Measurements from ENCODE around the gene CNIH2. TPM values are rescaled to one million over a fixed set of nuclear protein-coding genes. Genes with fewer than 3 reads are reported as not detected.
"Not testable (repeated sequence)": the region's sequence is repeated elsewhere in the genome, so short reads cannot be mapped to it uniquely, and the experiment has no call there.

CNIH2 gene
- total RNA-seq, 2 experiments from 2014 or later, result 1.9 to 2.2 TPM

DNA sequence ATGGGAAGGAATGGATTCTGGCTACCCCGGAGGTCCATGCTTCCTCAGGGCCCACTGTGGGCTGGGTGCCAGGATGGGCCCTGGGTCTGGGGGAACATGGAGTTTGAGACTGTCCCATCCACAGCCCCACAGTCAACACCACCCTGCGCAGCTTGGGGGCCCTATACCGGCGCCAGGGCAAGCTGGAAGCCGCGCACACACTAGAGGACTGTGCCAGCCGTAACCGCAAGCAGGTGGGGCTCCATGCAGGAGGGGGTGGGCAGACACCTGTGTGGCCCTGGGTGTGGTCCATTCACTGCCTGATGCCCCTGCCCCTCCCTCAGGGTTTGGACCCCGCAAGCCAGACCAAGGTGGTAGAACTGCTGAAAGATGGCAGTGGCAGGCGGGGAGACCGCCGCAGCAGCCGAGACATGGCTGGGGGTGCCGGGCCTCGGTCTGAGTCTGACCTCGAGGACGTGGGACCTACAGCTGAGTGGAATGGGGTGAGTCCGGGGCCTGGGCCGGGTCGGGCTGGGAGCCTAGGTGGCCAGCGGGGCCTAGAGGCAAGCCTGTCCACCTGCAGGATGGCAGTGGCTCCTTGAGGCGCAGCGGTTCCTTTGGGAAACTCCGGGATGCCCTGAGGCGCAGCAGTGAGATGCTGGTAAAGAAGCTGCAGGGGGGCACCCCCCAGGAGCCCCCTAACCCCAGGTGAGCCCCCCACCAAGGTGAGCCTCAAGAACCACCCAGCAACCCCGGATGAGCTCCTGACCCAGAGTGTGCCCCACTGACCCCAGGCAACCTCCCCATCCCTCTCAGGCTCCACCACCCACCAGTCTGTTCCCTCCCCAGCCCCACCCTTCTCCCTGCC, 12.2 kb upstream of the CNIH2 start:
- Mint-ChIP-seq H3K36me3 (peaks cover 5% of the 10 kb centered on the region), H3K4me1 (peaks cover 24% of the 10 kb centered on the region), H3K27ac (no peak overlapping the region), H3K27me3 (no peaks in the 10 kb centered on the region), H3K4me3 (no peak overlapping the region), H3K9me3 (no peaks in the 10 kb centered on the region)
- no peak for DNase-seq

DNA sequence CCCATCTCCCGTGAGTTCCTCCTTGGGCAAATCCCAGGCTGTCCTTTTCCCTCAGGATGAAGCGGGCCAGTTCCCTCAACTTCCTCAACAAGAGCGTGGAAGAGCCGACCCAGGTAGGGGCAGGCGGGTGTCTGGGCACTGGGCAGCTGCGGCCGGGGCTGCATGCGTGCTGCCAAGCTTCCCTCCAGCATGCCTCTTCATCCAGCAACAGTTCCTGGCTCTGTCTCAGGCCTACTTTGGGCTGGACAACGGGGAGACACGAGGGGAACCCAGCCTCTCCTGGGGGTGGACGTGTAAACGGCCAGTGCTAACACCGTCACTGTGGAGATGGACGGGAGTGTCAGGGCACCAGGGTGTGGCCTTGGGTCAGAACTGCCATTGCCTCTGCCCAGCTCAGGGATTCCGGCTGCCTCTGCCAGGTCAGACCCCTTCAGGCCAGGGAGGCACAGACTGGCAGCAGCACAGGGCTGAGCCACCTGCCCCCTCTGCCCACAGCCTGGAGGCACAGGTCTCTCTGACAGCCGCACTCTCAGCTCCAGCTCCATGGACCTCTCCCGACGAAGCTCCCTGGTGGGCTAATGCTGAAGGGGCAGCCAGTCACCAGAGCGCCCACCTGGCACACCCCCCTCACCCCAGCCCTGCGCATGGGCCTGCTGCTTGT, 11.5 kb upstream of the CNIH2 start:
- H3K9me3 Mint-ChIP-seq, result no peaks in the 10 kb centered on the region
- H3K36me3 Mint-ChIP-seq, result peaks cover 7% of the 10 kb centered on the region
- H3K27me3 Mint-ChIP-seq, result no peaks in the 10 kb centered on the region
- H3K27ac Mint-ChIP-seq, result peak overlapping the region; percentile 85
- no peak overlapping the region for H3K4me3 Mint-ChIP-seq
- DNase-seq, result no peak
- H3K4me1 Mint-ChIP-seq, result peaks cover 26% of the 10 kb centered on the region

DNA sequence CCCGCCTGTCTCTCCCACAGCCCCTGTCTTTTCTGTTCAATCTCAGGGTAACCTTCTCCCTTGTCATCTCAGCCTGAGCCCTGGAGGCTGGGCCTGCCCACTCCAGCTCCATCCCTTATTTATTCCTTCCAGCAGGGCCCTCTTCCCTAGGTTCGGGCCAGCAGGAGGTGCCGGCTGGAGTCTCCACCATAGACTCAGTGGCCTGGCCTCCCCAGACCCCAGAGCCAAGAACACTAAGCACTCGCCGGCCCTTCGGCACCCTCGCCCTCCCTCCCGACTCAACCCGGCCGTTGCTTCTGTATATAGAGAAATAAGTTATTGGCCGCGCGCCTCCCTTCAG, 11.0 kb upstream of the CNIH2 start:
- H3K4me1 Mint-ChIP-seq, result peaks cover 28% of the 10 kb centered on the region
- H3K27me3 Mint-ChIP-seq, result no peaks in the 10 kb centered on the region
- no peak for DNase-seq
- H3K36me3 Mint-ChIP-seq, result peaks cover 6% of the 10 kb centered on the region
- no peaks in the 10 kb centered on the region for H3K9me3 Mint-ChIP-seq
- peak overlapping the region; percentile 85 for H3K27ac Mint-ChIP-seq
- H3K4me3 Mint-ChIP-seq, result peak overlapping the region; percentile 86

DNA sequence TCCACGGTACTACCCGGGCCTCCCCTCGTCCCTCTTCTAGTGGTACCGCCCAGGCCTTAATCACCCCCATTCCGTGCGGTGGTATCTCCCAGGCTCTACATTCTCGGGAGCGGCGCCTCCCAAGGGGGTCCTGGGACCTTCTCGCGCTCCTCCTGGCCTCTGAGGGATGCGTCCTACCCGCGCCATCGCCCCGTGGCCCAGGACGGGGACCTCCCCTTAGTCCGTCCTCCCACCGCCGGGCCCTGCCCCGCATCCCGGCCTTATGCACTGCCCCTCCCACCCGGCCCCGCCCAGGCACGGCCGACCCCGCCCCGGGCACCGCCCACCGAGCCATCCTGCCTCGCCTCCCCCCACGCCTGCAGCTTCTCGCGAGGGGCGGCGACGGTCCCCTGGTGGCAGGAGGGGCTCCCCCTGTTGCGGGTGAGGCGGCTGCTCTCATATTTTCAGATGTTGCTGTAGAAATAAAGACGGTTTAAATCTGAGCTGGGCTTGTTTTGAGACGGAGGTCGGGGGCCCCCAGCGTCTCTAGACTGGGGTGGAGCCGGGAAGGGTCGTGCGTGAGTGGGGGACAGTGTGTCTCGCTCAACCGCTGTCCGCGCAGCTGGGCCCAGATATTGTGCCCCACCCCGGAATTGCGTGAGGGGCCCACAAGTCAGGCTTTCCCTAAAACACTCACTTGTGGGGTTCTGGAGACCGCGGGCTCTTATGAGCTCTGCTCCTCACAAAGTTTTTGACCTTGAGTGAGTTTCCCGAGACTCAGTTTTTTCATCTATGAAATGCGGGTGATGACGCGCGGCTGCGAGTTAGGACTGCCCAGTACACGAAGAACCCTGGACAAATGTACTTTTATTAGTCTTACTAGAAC, 10.4 kb upstream of the CNIH2 start:
- Mint-ChIP-seq H3K36me3 (peaks cover 6% of the 10 kb centered on the region), H3K4me3 (peak overlapping the region; percentile 86), H3K27me3 (no peaks in the 10 kb centered on the region), H3K4me1 (peaks cover 28% of the 10 kb centered on the region), H3K9me3 (no peaks in the 10 kb centered on the region), H3K27ac (peak overlapping the region; percentile 96)
- DNase-seq, result peak; percentile 90

DNA sequence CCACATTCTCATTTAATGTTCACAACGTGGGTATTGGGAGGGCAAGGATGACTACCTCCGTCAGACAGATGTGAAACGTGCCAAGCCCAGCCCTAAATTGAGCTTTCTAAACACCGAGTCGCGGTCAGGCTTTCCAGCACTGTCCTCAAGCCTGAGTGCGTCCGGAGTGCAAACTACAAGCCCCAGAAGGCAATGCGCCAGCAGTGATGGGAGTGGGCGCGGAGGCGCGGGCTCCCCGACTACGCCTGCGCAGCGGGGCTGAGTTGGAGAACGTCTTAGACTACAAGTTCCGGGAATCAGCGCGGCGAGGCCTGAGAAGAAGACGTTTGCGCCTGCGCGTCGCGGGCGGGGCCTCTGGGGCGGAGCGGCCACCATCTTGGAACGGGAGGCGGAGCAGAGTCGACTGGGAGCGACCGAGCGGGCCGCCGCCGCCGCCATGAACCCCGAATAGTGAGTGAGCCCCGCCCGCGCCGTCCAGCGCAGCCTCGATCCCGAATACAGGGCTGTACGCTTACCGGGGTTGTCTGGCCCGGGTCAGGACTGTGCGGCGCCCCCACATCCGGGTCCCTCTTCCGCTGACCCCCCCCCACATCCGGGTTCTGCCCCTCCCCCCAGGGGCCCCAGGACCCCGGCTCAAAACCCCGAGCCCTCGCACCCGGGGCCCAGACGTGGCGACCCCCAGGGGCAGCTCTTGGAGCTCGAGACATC, 9.6 kb upstream of the CNIH2 start, which contains the start of gene RAB1B:
Gene RAB1B (plus strand): TSS at position 396 of the 708 bp plus-strand sequence. CDS start 41 bp downstream, at position 437.
- H3K27ac Mint-ChIP-seq, result peak within 1 kb of the TSS; percentile 96
- H3K36me3 Mint-ChIP-seq, result peaks cover 7% of the 10 kb centered on the region
- H3K9me3 Mint-ChIP-seq, result no peaks in the 10 kb centered on the region
- H3K4me1 Mint-ChIP-seq, result peaks cover 28% of the 10 kb centered on the region
- H3K27me3 Mint-ChIP-seq, result no peaks in the 10 kb centered on the region
- peak; percentile 100 for DNase-seq
- H3K4me3 Mint-ChIP-seq, result peak within 1 kb of the TSS; percentile 86

DNA sequence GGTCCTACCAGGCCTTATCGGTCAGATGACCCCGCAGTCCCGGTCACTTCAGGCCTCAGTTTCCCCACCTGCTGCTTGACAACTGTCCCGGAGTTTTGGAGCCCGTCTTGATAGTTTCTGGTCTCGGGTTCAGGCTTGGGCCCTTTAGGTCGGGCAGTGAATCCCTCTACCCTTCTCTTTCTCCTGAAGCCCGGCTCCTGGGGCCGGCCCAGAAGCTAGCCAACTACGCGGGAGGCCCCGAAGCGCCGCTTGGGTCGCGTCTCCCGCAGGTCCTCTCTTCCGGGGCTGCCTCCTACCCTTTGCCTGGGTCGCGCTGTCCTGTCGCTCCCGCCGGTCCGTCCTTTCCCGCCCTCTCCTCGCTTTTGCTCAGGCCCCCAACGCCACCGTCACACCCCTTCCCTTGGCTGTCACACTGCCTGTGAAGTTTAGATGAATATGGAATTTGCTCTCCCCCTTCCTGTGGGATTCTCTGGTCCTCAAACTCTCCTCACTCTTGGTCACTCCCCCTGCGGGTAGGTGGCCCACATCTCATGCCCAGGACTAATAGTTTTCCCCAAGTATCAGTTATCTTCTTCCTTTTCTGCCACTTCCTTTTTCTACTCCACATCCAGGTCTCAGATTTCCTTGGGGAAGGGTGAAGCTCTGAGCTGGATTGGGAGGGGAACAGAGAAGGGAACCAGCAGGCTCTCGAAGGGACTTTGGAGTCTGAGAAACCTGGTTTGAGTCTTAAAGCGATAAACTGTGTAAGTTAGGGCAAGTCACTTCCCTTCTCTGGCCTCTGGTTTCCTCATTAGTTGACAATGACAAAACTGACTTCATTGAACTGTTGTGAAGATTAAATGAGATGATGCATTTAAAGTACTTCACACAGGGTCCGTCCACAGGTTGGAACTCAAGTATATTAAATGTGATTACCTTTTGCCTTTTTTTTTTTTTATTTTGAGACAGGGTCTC, 8.7 kb upstream of the CNIH2 start:
- DNase-seq, result no peak
- H3K27me3 Mint-ChIP-seq, result no peaks in the 10 kb centered on the region
- H3K36me3 Mint-ChIP-seq, result peaks cover 8% of the 10 kb centered on the region
- H3K4me1 Mint-ChIP-seq, result peaks cover 28% of the 10 kb centered on the region
- peak overlapping the region; percentile 96 for H3K27ac Mint-ChIP-seq
- H3K9me3 Mint-ChIP-seq, result no peaks in the 10 kb centered on the region
- peak overlapping the region; percentile 86 for H3K4me3 Mint-ChIP-seq

DNA sequence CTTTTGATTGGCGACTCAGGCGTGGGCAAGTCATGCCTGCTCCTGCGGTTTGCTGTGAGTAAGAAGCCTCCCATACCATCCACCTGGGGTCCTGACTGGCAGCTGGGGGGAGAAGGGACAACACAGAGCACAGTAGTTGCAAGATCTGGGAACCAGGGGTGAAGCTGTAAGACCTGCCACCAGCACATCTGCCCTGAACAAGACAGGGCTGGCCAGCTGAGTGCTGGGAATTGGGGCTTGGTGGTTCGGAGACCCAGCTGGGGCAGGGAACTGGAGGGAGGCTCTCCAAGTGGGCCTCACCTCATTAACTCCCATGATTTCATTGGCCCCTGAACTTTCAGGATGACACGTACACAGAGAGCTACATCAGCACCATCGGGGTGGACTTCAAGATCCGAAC, 6.2 kb upstream of the CNIH2 start:
- H3K4me3 Mint-ChIP-seq, result no peak overlapping the region
- peaks cover 28% of the 10 kb centered on the region for H3K4me1 Mint-ChIP-seq
- H3K27me3 Mint-ChIP-seq, result no peaks in the 10 kb centered on the region
- DNase-seq, result no peak
- peak overlapping the region; percentile 58 for H3K27ac Mint-ChIP-seq
- H3K36me3 Mint-ChIP-seq, result peaks cover 13% of the 10 kb centered on the region
- H3K9me3 Mint-ChIP-seq, result no peaks in the 10 kb centered on the region

DNA sequence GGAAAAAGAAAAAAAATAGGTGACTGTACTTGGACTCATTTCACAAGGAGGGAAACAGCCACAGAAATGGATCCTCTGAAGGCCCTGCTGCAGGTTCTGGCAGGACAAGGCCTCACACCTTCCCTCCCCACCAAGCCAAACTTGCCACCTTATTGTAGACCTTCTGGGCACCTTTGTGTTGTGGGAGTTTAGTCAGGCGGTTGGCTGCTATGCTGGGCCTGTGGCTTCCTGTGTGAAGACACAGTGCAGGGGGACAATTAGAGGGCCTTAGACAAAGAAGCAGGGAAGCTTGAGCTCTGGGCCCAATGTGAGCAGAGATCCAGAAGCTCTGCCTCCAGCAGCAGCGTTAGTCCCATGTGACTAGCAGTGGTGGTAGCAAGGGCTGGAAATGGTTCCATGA, 5.4 kb upstream of the CNIH2 start:
- H3K4me3 Mint-ChIP-seq, result no peak overlapping the region
- H3K9me3 Mint-ChIP-seq, result no peaks in the 10 kb centered on the region
- no peak for DNase-seq
- H3K27me3 Mint-ChIP-seq, result no peaks in the 10 kb centered on the region
- peaks cover 13% of the 10 kb centered on the region for H3K36me3 Mint-ChIP-seq
- H3K4me1 Mint-ChIP-seq, result peaks cover 28% of the 10 kb centered on the region
- no peak overlapping the region for H3K27ac Mint-ChIP-seq

DNA sequence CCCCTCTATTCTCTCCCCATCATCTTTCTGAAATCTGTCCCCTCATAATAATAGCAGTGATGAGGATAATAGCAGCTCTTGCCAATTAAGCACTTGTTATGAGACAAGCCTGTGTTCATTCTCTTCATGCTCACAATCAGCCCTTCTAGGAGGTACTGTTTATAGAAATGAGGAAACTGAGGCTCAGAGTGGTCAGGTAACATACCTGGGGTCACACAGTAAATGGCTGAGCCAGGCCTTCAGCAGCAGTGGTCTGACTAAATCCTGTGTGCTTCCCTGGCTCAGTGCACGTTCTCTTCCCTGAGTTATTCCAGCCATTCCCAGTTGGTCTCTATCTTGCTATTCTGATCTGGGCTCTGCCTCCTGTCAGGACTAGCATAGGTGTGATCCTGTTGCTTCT, 3.8 kb upstream of the CNIH2 start:
- peaks cover 26% of the 10 kb centered on the region for H3K4me1 Mint-ChIP-seq

DNA sequence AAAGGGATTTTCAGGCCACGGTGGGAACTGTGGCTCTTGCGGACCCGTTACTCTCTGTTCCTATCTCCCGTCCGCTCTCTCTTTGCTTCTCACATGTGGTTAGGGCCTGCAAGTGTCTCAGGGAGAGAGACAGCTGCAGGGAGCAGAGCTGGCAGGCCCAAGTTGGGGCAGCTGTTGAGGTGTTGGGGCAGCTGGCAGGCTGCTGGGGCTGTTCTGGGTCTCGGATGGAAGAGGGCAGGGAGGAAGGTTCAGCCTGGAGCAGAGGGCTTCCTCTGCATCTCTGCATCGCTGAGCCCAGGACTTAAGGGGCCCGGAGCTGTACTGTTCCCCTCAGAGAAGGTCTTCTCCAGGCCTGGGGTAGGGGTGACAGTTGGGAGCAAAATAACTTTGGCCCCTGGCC, 2.6 kb upstream of the CNIH2 start:
- Mint-ChIP-seq H3K4me1 (peaks cover 22% of the 10 kb centered on the region), H3K36me3 (peaks cover 13% of the 10 kb centered on the region), H3K4me3 (no peak overlapping the region), H3K9me3 (no peaks in the 10 kb centered on the region), H3K27ac (no peak overlapping the region), H3K27me3 (peaks cover 10% of the 10 kb centered on the region)
- no peak for DNase-seq

More for the DNA sequence above, 3.8 kb upstream of the CNIH2 start:
- Mint-ChIP-seq H3K36me3 (peaks cover 13% of the 10 kb centered on the region), H3K4me3 (no peak overlapping the region), H3K27me3 (peaks cover 6% of the 10 kb centered on the region), H3K27ac (no peak overlapping the region), H3K9me3 (no peaks in the 10 kb centered on the region)
- no peak for DNase-seq

DNA sequence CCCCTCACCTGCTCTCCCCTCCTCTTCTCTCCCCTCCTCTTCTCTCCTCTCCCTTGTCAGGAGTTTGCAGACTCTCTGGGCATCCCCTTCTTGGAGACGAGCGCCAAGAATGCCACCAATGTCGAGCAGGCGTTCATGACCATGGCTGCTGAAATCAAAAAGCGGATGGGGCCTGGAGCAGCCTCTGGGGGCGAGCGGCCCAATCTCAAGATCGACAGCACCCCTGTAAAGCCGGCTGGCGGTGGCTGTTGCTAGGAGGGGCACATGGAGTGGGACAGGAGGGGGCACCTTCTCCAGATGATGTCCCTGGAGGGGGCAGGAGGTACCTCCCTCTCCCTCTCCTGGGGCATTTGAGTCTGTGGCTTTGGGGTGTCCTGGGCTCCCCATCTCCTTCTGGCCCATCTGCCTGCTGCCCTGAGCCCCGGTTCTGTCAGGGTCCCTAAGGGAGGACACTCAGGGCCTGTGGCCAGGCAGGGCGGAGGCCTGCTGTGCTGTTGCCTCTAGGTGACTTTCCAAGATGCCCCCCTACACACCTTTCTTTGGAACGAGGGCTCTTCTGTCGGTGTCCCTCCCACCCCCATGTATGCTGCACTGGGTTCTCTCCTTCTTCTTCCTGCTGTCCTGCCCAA, 1.9 kb upstream of the CNIH2 start:
- H3K27ac Mint-ChIP-seq, result no peak overlapping the region
- H3K27me3 Mint-ChIP-seq, result peaks cover 10% of the 10 kb centered on the region
- no peak for DNase-seq
- H3K9me3 Mint-ChIP-seq, result no peaks in the 10 kb centered on the region
- no peak overlapping the region for H3K4me3 Mint-ChIP-seq
- H3K36me3 Mint-ChIP-seq, result peaks cover 10% of the 10 kb centered on the region
- H3K4me1 Mint-ChIP-seq, result peaks cover 17% of the 10 kb centered on the region

DNA sequence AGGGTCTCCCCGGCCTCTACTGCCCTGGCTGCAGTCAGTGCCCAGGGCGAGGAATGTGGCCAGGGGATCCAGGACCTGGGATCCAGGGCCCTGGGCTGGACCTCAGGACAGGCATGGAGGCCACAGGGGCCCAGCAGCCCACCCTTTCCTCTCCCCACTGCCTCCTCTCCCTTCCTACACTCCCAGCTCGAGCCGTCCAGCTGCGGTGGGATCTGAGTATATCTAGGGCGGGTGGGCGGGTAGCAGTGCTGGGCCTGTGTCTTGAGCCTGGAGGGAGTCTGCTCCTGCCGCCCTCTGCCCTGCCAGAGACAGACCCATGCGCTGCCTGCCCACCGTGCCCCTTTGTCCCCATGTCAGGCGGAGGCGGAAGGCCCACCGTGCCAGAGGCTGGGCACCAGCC, 1.4 kb upstream of the CNIH2 start:
- not testable (repeated sequence) for H3K36me3 Mint-ChIP-seq, H3K4me3 Mint-ChIP-seq, H3K9me3 Mint-ChIP-seq, DNase-seq, H3K27me3 Mint-ChIP-seq, H3K27ac Mint-ChIP-seq
- peaks cover 16% of the 10 kb centered on the region for H3K4me1 Mint-ChIP-seq

DNA sequence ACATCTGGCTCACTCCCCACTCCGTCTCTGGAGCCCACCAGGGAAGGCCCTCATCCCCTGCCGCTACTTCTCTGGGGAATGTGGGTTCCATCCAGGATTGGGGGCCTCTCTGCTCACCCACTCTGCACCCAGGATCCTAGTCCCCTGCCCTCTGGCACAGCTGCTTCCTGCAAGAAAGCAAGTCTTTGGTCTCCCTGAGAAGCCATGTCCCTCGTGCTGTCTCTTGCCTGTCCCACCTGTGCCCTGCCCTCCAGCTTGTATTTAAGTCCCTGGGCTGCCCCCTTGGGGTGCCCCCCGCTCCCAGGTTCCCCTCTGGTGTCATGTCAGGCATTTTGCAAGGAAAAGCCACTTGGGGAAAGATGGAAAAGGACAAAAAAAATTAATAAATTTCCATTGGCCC, 911 bp upstream of the CNIH2 start:
- H3K4me1 Mint-ChIP-seq, result peaks cover 16% of the 10 kb centered on the region
- not testable (repeated sequence) for H3K27me3 Mint-ChIP-seq, H3K4me3 Mint-ChIP-seq, DNase-seq, H3K27ac Mint-ChIP-seq, H3K9me3 Mint-ChIP-seq, H3K36me3 Mint-ChIP-seq

All from activated naive CD8-positive, alpha-beta T cell treated with anti-CD3 and anti-CD28 coated beads for 36 hours (primary cell).